SK-N-SH (cell line): ENCODE data around the gene PHPT1.
"Not testable (repeated sequence)": the region's sequence is repeated elsewhere in the genome, so short reads cannot be mapped to it uniquely, and the experiment has no call there.

Experiments
- CHD2 ChIP-seq: fragments of 150-350 bp; IDR thresholded peaks from 2 replicates; pipeline ENCODE4 v1.6.1; 2018; ENCODE audit warnings: low read length; ENCODE audit not compliant: partially characterized antibody
- CTCF ChIP-seq: fragments of 200-600 bp; sonication (generic); IDR thresholded peaks from 2 replicates; pipeline ENCODE4 v1.6.1; 2017; ENCODE audit warnings: antibody characterized with exemption, mild to moderate bottlenecking, moderate library complexity
- EP300 ChIP-seq, 2 experiments: IDR thresholded peaks; 2 replicates each; pipeline versions ENCODE4 v1.4.0 to v1.6.1; 2012; ENCODE audit warnings: borderline replicate concordance in 1 of 2, low read depth in 1 of 2, low read length in 1 of 2
- JUND ChIP-seq: IDR thresholded peaks from 2 replicates; pipeline ENCODE4 v1.4.0; 2012
- MAX ChIP-seq: IDR thresholded peaks from 2 replicates; pipeline ENCODE4 v1.4.0; 2012; ENCODE audit warnings: low read depth
- POLR2AphosphoS5 ChIP-seq: IDR thresholded peaks from 2 replicates; pipeline ENCODE4 v1.6.1; 2012; ENCODE audit warnings: low read depth, low read length
- RCOR1 ChIP-seq: fragments of 150-350 bp; IDR thresholded peaks from 2 replicates; pipeline ENCODE4 v1.6.1; 2017; ENCODE audit warnings: antibody characterized with exemption, low read length
- SIN3A ChIP-seq: IDR thresholded peaks from 2 replicates; pipeline ENCODE4 v1.6.1; 2012; ENCODE audit warnings: low read depth, mild to moderate bottlenecking, low read length, moderate library complexity, borderline replicate concordance
- TAF1 ChIP-seq: IDR thresholded peaks from 2 replicates; pipeline ENCODE4 v1.6.1; 2012; ENCODE audit warnings: low read depth, mild to moderate bottlenecking, low read length, moderate library complexity, borderline replicate concordance
- TCF12 ChIP-seq: IDR thresholded peaks from 2 replicates; pipeline ENCODE4 v1.4.0; 2012
- ZBTB33 ChIP-seq: IDR thresholded peaks from 2 replicates; pipeline ENCODE4 v1.4.0; 2012; ENCODE audit warnings: low read depth, borderline replicate concordance

GRCh38 chr9:136869611-136870010, 20.4 kb downstream of the PHPT1 start:
- TF ChIP-seq CTCF; MAX; SIN3A; RCOR1; TCF12; POLR2AphosphoS5; TAF1; ZBTB33; EP300 (IDR thresholded peaks at IDR 0.05; ENCODE audit: borderline replicate concordance in 1 of 2, low read depth in 1 of 2, low read length in 1 of 2); JUND; CHD2: not testable (repeated sequence)
